GM23338 (cell line): ENCODE results near the gene DTYMK. TPM values are rescaled to one million over a fixed set of nuclear protein-coding genes. Genes with fewer than 3 reads are reported as not detected.

ENCODE experiments used
- ATAC-seq: fragments of 200-7000 bp; cut with Tn5 transposase; 3 replicates; pipeline ENCODE4 v1.9.1; 2020
- DNase-seq: peaks from one replicate; pipeline ENCODE4 v3.0.0-alpha.2; 2015; ENCODE audit warnings: low spot score
- H2AFZ ChIP-seq: fragments of 200-600 bp; sonication (generic); 2 replicates; pipeline ENCODE4 v1.8.0; 2016; ENCODE audit warnings: antibody characterized with exemption, mild to moderate bottlenecking, moderate library complexity
- H3F3A ChIP-seq: fragments of 200-600 bp; sonication (generic); replicated peaks from 2 replicates; pipeline ENCODE4 v1.8.0; 2017; ENCODE audit warnings: antibody characterized with exemption, mixed run types, low read depth
- H3K27ac ChIP-seq: fragments of 200-600 bp; sonication (generic); 2 replicates; pipeline ENCODE4 v1.6.1; 2016; ENCODE audit warnings: low read depth
- H3K27me3 ChIP-seq: fragments of 200-600 bp; sonication (generic); 2 replicates; pipeline ENCODE4 v1.8.0; 2016; ENCODE audit warnings: mild to moderate bottlenecking, mixed run types, moderate library complexity; ENCODE audit not compliant: insufficient read depth
- H3K36me3 ChIP-seq: fragments of 200-600 bp; sonication (generic); 2 replicates; pipeline ENCODE4 v1.8.0; 2016; ENCODE audit warnings: mild to moderate bottlenecking; ENCODE audit not compliant: insufficient read depth
- H3K4me1 ChIP-seq: fragments of 200-600 bp; sonication (generic); 2 replicates; pipeline ENCODE4 v1.8.0; 2016; ENCODE audit warnings: mild to moderate bottlenecking, moderate library complexity; ENCODE audit not compliant: insufficient read depth
- H3K4me2 ChIP-seq: fragments of 200-600 bp; sonication (generic); 2 replicates; pipeline ENCODE4 v1.7.1; 2017; ENCODE audit warnings: mixed run types
- H3K4me3 ChIP-seq: fragments of 200-600 bp; sonication (generic); 2 replicates; pipeline ENCODE4 v1.6.1; 2016; ENCODE audit warnings: mixed run types
- H3K79me2 ChIP-seq: fragments of 200-600 bp; sonication (generic); replicated peaks from 2 replicates; pipeline ENCODE4 v1.8.0; 2017; ENCODE audit warnings: mild to moderate bottlenecking; ENCODE audit not compliant: insufficient read depth
- H3K9me2 ChIP-seq: fragments of 200-600 bp; sonication (generic); 2 replicates; pipeline ENCODE4 v1.8.0; 2017; ENCODE audit not compliant: insufficient read depth
- H4K20me1 ChIP-seq: fragments of 200-600 bp; sonication (generic); replicated peaks from 2 replicates; pipeline ENCODE4 v1.8.0; 2017; ENCODE audit warnings: mild to moderate bottlenecking; ENCODE audit not compliant: insufficient read depth
- H3K27ac Mint-ChIP-seq: 2 replicates; pipeline ENCODE4 v1.8.0; 2020; ENCODE audit warnings: inconsistent platforms, mild to moderate bottlenecking, moderate library complexity, mixed read lengths
- H3K27me3 Mint-ChIP-seq: 3 replicates; pipeline ENCODE4 v1.8.0; 2022; ENCODE audit warnings: low read depth, mild to moderate bottlenecking, moderate library complexity, mixed read lengths, inconsistent platforms; ENCODE audit not compliant: insufficient read depth, poor library complexity
- H3K36me3 Mint-ChIP-seq: 3 replicates; pipeline ENCODE4 v1.8.0; 2021; ENCODE audit warnings: low read depth, mild to moderate bottlenecking, inconsistent platforms, moderate library complexity, mixed read lengths
- H3K4me1 Mint-ChIP-seq: 3 replicates; pipeline ENCODE4 v1.8.0; 2020; ENCODE audit warnings: mild to moderate bottlenecking, inconsistent platforms, mixed read lengths
- H3K4me3 Mint-ChIP-seq: 3 replicates; pipeline ENCODE4 v1.8.0; 2021; ENCODE audit warnings: moderate library complexity, mild to moderate bottlenecking, inconsistent platforms, mixed read lengths
- H3K9me3 Mint-ChIP-seq: 3 replicates; pipeline ENCODE4 v1.8.0; 2020; ENCODE audit warnings: moderate library complexity, mild to moderate bottlenecking, inconsistent platforms, mixed read lengths
- CREB1 ChIP-seq: fragments of 250-450 bp; sonication (Bioruptor Pico); IDR thresholded peaks from 2 replicates; pipeline ENCODE4 v1.5.0; 2020; ENCODE audit warnings: low read depth, mild to moderate bottlenecking, moderate library complexity
- EZH2phosphoT487 ChIP-seq: fragments of 200-600 bp; sonication (generic); IDR thresholded peaks from one replicate; pipeline ENCODE4 v1.8.1; 2018; ENCODE audit warnings: antibody characterized with exemption; ENCODE audit not compliant: unreplicated experiment
- JUNB ChIP-seq: IDR thresholded peaks from one replicate; pipeline ENCODE4 v1.6.1; 2016; ENCODE audit warnings: antibody characterized with exemption; ENCODE audit not compliant: unreplicated experiment
- ZNF114 ChIP-seq: fragments of 250-450 bp; sonication (Bioruptor Pico); IDR thresholded peaks from 2 replicates; pipeline ENCODE4 v1.5.0; 2020; ENCODE audit warnings: mild to moderate bottlenecking, moderate library complexity
- ZNF462 ChIP-seq: fragments of 250-450 bp; sonication (Bioruptor Pico); IDR thresholded peaks from 2 replicates; pipeline ENCODE4 v1.5.0; 2020; ENCODE audit warnings: mild to moderate bottlenecking, moderate library complexity
- polyA plus RNA-seq: library from polyadenylated mRNA; unstranded; fragments of >200 nt; fragmentation: Nextera tagmentation; extraction: Ambion mirVana; gene quantifications from 2 replicates; pipeline ENCODE4 v1.2.1, GENCODE V29; 2016
- total RNA-seq: library from RNA; depleted of rRNA; stranded (reverse); fragments of >200 nt; shearing (Covaris generic); gene quantifications from 2 replicates; pipeline ENCODE4 v1.2.3, GENCODE V29; 2014

DTYMK gene
- total and polyA plus RNA-seq, 2 experiments from 2014 or later = 55.4 to 65.4 TPM

- ATAC-seq = no peak
- peaks cover 9% of the 10 kb centered on the region for H3K27me3 Mint-ChIP-seq
- H3K27ac Mint-ChIP-seq = no peak overlapping the region
Measured at GRCh38 chr2:241670333-241671110, 16.1 kb downstream of the DTYMK start.

More at GRCh38 chr2:241670333-241671110, 16.1 kb downstream of the DTYMK start:
- Mint-ChIP-seq H3K9me3 (no peaks in the 10 kb centered on the region), H3K4me1 (peaks cover 7% of the 10 kb centered on the region), H3K36me3 (peaks cover 51% of the 10 kb centered on the region), H3K4me3 (no peak overlapping the region)
- Histone ChIP-seq H4K20me1 (no peaks in the 10 kb centered on the region; the same call in 1 of the 2 replicates), H3K27me3 (no peaks in the 10 kb centered on the region), H3K36me3 (peaks cover 4% of the 10 kb centered on the region; the same call in 1 of the 2 replicates), H3K9me2 (no peaks in the 10 kb centered on the region), H2AFZ (no peak overlapping the region), H3K4me3 (no peak overlapping the region), H3F3A (peaks cover 2% of the 10 kb centered on the region), H3K4me1 (no peaks in the 10 kb centered on the region), H3K27ac (no peak overlapping the region), H3K4me2 (no peak overlapping the region), H3K79me2 (no peaks in the 10 kb centered on the region)
- no peak for DNase-seq
- TF ChIP-seq CREB1 (CRISPR knock-in tag) (no peak), ZNF114 (CRISPR knock-in tag) (no peak), JUNB (no peak), EZH2phosphoT487 (no peak), ZNF462 (CRISPR knock-in tag) (no peak)
